Fibroblast of gingiva (primary cell): ENCODE data around the gene ZNF527.
"Not testable (repeated sequence)": the region's sequence is repeated elsewhere in the genome, so short reads cannot be mapped to it uniquely, and the experiment has no call there.

Source experiments
- DNase-seq: peaks from one replicate; pipeline ENCODE4 v3.0.0-alpha.2; 2011; ENCODE audit warnings: low read depth

Gene ZNF527

DNA sequence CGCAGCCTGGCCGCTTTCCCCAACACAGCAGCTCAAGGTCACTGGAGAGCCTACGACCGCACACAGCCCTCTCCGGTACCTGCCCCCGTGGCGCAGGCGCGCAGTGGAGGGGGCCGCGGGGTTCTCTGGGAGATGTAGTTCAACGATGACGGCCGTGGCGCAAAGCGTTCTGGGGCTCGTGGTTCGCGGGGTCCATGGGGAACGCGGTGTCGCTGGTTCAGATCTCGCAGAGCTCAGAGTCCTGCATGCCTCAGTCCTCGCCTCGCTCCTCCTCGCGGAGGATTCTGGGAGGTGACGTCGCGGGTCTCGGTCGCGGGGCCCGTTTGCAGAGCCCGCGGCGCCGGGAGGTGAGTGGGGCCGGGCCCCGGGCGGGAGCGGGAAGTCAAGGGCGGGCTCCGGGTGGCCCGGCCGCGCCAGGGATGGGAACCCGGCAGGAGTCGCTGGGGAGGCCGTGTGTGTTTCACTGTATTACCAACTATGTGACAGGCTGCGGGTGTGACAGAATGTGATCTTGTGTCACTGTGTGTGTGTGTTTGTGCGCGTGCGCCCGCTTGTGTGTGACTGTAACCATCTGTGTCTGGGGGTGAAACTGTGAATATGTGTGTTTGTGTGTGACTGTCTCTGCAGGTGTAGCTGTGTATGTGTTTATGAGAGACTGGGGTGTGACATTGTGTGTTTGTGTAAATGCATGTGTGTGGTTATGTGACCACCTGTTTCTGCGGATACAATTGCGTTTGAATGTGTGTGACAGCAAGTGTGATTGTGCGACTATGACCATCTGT is at the start of gene ZNF527:
Gene ZNF527, plus strand, starts transcription at position 220 of the 782 bp plus-strand sequence. CDS start 3,100 bp downstream, outside the sequence.
- peak; percentile 96 for DNase-seq

DNA sequence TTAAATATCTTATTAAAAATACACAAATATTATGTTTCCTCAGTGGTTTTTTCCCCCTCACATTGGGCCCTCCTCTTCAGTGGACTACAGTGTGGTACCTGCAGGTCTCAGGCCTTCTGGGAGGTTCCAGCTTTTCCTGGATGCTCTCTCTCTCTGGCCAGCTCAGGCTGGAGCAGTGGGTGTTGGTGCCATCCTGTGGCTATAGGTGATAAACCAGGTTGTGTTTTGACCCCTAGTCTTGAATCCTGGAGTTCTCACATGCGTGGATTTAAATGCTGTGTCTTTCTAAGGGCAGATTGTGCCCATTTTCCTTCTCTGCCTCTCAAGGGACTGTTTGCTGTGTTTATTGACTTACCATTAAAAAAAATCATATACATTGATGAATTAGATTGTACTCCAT is 41.2 kb upstream of the ZNF527 start:
- no peak for DNase-seq

GRCh38 chr19:37332839-37333238 is 38.1 kb upstream of the ZNF527 start:
- no peak for DNase-seq

GRCh38 chr19:37333457-37333856 is 37.4 kb upstream of the ZNF527 start:
- DNase-seq, result peak; percentile 31

GRCh38 chr19:37334179-37335071 is 36.5 kb upstream of the ZNF527 start:
- peak; percentile 84 for DNase-seq

- peak; percentile 60 for DNase-seq
Measured at GRCh38 chr19:37342753-37343152, 28.1 kb upstream of the ZNF527 start.

DNA sequence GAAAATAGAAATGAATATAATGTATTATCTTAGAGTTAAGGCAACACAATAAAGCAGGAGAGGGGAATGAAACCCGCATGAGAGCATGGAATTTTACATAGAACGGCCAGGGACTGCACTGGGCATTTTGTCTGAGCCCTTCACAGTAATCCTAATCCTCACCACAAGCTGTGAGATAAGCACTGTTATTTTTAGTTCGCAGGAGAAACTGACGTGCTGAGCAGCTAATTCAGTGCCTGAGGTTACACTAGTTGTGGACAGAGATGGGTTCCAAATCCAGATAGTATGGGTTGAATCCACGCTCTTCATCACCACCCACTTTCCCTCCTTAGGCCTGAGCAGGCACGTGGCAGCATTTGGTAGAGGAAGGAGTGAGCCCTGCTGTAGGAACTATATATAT is 24.8 kb upstream of the ZNF527 start:
- no peak for DNase-seq

GRCh38 chr19:37348060-37348459 is 22.8 kb upstream of the ZNF527 start:
- no peak for DNase-seq

DNA sequence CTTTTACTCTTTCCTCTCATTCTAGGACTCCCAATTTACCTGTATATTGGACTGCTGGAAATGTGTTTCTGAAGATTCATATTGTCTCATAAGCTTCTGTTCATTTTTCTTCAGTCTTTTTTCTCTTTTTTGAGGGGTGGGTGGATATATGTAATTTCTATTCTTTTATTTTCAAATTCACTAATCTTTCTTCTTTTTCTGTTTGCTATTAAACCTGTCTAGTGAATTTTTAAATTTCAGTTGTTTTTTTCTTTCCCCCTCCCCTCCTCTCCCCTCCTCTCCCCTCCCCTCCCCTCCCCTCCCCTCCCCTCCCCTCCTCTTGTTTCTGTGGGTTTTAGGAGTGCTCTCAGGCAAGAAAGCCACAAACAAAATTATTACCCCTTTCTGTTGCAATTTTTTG is 16.9 kb upstream of the ZNF527 start:
- DNase-seq, result no peak

DNA sequence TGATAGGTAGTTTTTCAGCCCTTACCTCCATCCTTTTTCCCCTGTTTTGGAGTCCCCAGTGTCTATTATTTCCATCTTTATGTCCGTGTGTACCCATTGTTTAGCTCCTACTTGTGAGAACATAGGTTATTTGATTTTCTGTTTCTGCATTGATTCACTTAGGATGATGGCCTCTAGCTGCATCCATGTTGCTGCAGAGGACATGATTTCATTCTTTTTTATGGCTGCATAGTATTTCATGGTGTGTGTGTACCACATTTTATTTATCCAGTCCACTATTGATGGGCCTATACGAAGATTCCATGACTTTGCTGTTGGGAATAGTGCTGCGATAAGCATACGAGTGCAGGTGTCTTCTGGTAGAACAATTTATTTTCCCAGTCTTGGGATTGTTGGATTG is 15.0 kb upstream of the ZNF527 start:
- DNase-seq, result no peak

GRCh38 chr19:37361994-37362393 is 8.9 kb upstream of the ZNF527 start:
- no peak for DNase-seq

GRCh38 chr19:37362733-37363132 is 8.2 kb upstream of the ZNF527 start:
- no peak for DNase-seq

DNA sequence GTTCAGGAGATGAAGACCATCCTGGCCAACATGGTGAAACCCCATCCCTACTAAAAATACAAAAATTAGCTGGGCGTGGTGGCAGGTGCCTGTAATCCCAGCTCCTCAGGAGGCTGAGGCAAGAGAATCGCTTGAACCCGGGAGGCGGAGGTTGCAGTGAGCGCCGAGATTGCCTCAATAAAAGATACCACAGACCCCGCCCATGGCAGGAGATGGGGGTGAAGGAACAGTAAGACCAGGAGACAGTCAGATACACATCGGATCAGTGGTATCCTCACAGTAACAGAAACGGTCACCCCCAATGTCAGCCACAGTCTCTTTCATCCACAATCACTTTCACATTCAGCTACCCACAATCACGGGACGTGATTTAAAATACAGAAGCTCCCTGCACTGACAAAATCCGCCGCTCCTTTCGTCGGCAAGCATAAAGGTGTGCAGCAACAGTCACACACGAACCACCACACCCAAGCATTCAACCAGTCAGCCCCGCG is 466 bp upstream of the ZNF527 start:
- not testable (repeated sequence) for DNase-seq

DNA sequence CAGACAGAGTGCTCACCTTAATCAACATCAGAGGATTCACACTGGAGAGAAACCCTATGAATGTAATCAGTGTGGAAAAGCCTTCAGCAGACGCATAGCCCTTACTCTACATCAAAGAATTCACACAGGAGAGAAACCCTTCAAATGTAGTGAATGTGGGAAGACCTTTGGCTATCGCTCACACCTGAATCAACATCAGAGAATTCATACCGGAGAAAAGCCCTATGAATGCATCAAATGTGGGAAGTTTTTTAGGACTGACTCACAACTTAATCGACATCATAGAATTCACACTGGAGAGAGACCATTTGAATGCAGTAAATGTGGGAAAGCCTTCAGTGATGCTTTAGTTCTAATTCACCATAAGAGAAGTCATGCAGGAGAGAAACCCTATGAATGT is 18.3 kb downstream of the ZNF527 start:
- no peak for DNase-seq

DNA sequence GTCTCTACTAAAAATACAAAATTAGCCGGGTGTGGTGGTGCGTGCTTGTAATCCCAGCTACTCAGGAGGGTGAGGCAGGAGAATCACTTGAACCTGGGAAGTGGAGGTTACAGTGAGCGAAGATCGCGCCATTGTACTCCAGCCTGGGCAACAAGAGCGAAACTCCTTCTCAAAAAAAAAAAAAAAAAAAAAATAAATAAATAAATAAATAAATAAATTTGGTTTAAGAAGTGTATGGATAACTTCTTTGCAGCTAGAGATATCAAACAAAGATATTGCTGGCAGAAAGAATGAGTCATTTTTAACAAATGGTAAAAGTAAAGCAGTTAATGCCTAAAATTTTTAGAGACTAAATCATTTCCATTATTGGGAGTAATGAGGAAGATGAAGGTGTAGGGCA is 20.5 kb downstream of the ZNF527 start:
- DNase-seq, result not testable (repeated sequence)

DNA sequence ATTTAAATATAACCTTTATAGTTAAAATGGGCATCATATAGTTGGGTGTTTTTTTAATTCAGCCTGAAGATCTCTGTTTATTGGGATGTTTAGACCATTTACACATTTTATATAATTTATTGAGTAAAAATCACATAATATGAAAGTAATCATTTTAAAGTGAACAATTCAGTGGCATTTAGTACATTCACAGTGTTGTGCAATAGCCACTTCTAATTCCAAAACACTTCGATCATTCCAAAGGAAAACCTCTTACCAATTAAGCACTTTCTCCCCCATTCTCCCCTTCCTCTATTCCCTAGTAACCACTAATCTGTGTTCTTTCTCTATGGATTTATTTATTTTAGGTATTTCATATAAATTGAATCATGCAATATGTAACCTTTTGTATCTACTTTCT is 30.2 kb downstream of the ZNF527 start:
- DNase-seq, result no peak

- no peak for DNase-seq
Measured at GRCh38 chr19:37403403-37403802, 32.5 kb downstream of the ZNF527 start.

DNA sequence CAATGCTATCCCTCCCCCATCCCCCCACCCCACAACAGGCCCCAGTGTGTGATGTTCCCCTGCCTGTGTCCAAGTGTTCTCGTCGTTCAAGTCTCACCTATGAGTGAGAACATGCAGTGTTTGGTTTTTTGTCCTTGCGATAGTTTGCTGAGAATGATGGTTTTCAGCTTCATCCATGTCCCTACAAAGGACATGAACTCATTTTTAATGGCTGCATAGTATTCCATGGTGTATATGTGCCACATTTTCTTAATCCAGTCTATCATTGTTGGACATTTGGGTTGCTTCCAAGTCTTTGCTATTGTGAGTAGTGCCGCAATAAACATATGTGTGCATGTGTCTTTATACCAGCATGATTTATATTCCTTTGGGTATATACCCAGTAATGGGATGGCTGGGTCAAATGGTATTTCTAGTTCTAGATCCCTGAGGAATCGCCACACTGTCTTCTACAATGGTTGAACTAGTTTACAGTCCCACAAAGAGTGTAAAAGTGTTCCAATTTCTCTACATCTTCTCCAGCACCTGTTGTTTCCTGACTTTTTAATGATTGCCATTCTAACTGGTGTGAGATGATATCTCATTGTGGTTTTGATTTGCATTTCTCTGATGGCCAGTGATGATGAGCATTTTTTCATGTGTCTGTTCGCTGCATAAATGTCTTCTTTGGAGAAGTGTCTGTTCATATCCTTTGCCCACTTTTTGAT is 35.4 kb downstream of the ZNF527 start:
- DNase-seq, result not testable (repeated sequence)

DNA sequence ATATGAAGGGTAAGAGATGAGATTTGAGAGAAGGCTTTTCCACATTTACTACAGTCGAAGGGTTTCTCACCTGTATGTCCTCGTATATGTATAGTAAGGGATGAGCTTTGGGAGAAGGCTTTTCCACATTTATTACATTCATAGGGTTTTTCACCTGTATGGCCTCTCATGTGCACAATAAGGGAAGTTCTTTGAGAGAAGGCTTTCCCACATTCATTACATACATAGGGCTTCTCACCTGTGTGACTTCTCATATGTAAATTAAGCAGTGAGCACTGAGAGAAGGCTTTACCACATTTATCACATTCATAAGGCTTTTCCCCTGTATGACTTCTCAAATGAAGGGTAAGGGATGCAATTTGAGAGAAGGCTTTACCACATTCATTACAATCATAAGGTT is 41.8 kb downstream of the ZNF527 start:
- no peak for DNase-seq

GRCh38 chr19:37413313-37414084 is 42.6 kb downstream of the ZNF527 start:
- no peak for DNase-seq
